ENCODE measurements around the gene RPL37. TPM values are rescaled to one million over a fixed set of nuclear protein-coding genes. Genes with fewer than 3 reads are reported as not detected.
"Not testable (repeated sequence)": the region's sequence is repeated elsewhere in the genome, so short reads cannot be mapped to it uniquely, and the experiment has no call there.

RPL37 gene
- total RNA-seq, 1 experiment from 2014 or later: 2,063 TPM

GRCh38 chr5:40828021-40828631 is 6.9 kb downstream of the RPL37 start:
- ChIA-PET POLR2A (interaction anchor here (1.2 to 2.9 kb wide), 2 partner anchors 31 to 229 kb away, joined by 3 to 12 read pairs; no protein-coding TSS in a partner anchor), CTCF (interaction anchor here (1.1 kb wide), 1 partner anchor 11 kb away, joined by 4 read pairs; no protein-coding TSS in a partner anchor)
- H3K36me3 Mint-ChIP-seq (ENCODE audit: insufficient read depth, unreplicated experiment): peaks cover 84% of the 10 kb centered on the region
- H3K27ac Mint-ChIP-seq (ENCODE audit: low read depth, unreplicated experiment): peak overlapping the region; percentile 49
- intact Hi-C loops (cut with micrococcal nuclease): no loop called here
- BruUV-seq (replicated peaks): no TSS peak
- H3K4me1 Mint-ChIP-seq (ENCODE audit: insufficient read depth, unreplicated experiment): peaks cover 24% of the 10 kb centered on the region
- no peak overlapping the region for H3K4me3 Mint-ChIP-seq (ENCODE audit: unreplicated experiment)
- H3K27me3 Mint-ChIP-seq (ENCODE audit: insufficient read depth, unreplicated experiment): no peaks in the 10 kb centered on the region
- no peak for TF ChIP-seq CTCF (IDR thresholded peaks at IDR 0.05; ENCODE audit: unreplicated experiment)
- no peaks in the 10 kb centered on the region for H3K9me3 Mint-ChIP-seq (ENCODE audit: unreplicated experiment)
- DNase-seq (ENCODE audit: unreplicated experiment): no peak

GRCh38 chr5:40827188-40827977 is 7.6 kb downstream of the RPL37 start:
- POLR2A ChIA-PET: interaction anchor here (0.9 to 2.9 kb wide), 6 partner anchors 14 to 228 kb away, joined by 3 to 12 read pairs (median 4); no protein-coding TSS in a partner anchor
- Mint-ChIP-seq H3K27ac (ENCODE audit: low read depth, unreplicated experiment) (peak overlapping the region; percentile 49), H3K36me3 (ENCODE audit: insufficient read depth, unreplicated experiment) (peaks cover 80% of the 10 kb centered on the region)

GRCh38 chr5:40826489-40827187 is 8.4 kb downstream of the RPL37 start:
- no peaks in the 10 kb centered on the region for H3K9me3 Mint-ChIP-seq (ENCODE audit: unreplicated experiment)
- intact Hi-C loops (cut with micrococcal nuclease): no loop called here
- no peak overlapping the region for H3K27ac Mint-ChIP-seq (ENCODE audit: low read depth, unreplicated experiment)
- DNase-seq (ENCODE audit: unreplicated experiment): no peak
- no peak for TF ChIP-seq CTCF (IDR thresholded peaks at IDR 0.05; ENCODE audit: unreplicated experiment)
- BruUV-seq (replicated peaks): no TSS peak
- peaks cover 75% of the 10 kb centered on the region for H3K36me3 Mint-ChIP-seq (ENCODE audit: insufficient read depth, unreplicated experiment)
- ChIA-PET CTCF (interaction anchor here (1.4 kb wide), 1 partner anchor 18 kb away, joined by 6 read pairs; no protein-coding TSS in a partner anchor), POLR2A (interaction anchor here (0.9 to 6.1 kb wide), 11 partner anchors 7 to 227 kb away, joined by 3 to 50 read pairs (median 4); partner anchors contain the start of genes PRKAA1 and RPL37)
- no peak overlapping the region for H3K4me3 Mint-ChIP-seq (ENCODE audit: unreplicated experiment)
- H3K27me3 Mint-ChIP-seq (ENCODE audit: insufficient read depth, unreplicated experiment): no peaks in the 10 kb centered on the region
- peaks cover 18% of the 10 kb centered on the region for H3K4me1 Mint-ChIP-seq (ENCODE audit: insufficient read depth, unreplicated experiment)

More at GRCh38 chr5:40827188-40827977, 7.6 kb downstream of the RPL37 start:
- intact Hi-C loops (cut with micrococcal nuclease): no loop called here
- CTCF ChIA-PET: interaction anchor here (1.1 to 1.4 kb wide), 2 partner anchors 11 to 19 kb away, joined by 4 to 6 read pairs; no protein-coding TSS in a partner anchor
- no peak for DNase-seq (ENCODE audit: unreplicated experiment)
- TSS peak; percentile 0 for BruUV-seq (replicated peaks)
- no peaks in the 10 kb centered on the region for H3K9me3 Mint-ChIP-seq (ENCODE audit: unreplicated experiment)
- no peak overlapping the region for H3K4me3 Mint-ChIP-seq (ENCODE audit: unreplicated experiment)
- peaks cover 24% of the 10 kb centered on the region for H3K4me1 Mint-ChIP-seq (ENCODE audit: insufficient read depth, unreplicated experiment)
- TF ChIP-seq CTCF (IDR thresholded peaks at IDR 0.05; ENCODE audit: unreplicated experiment): no peak
- no peaks in the 10 kb centered on the region for H3K27me3 Mint-ChIP-seq (ENCODE audit: insufficient read depth, unreplicated experiment)

- intact Hi-C loops (cut with micrococcal nuclease); DNase-seq (ENCODE audit: unreplicated experiment); H3K4me3 Mint-ChIP-seq (ENCODE audit: unreplicated experiment); H3K27ac Mint-ChIP-seq (ENCODE audit: low read depth, unreplicated experiment); H3K9me3 Mint-ChIP-seq (ENCODE audit: unreplicated experiment); BruUV-seq (replicated peaks); H3K27me3 Mint-ChIP-seq (ENCODE audit: insufficient read depth, unreplicated experiment); CTCF ChIA-PET: not testable (repeated sequence)
- POLR2A ChIA-PET: interaction anchor here (0.9 to 6.1 kb wide), 7 partner anchors 8 to 70 kb away, joined by 3 to 50 read pairs (median 4); partner anchors contain the start of genes PRKAA1, RPL37 and TTC33
- Mint-ChIP-seq H3K36me3 (ENCODE audit: insufficient read depth, unreplicated experiment) (peaks cover 64% of the 10 kb centered on the region), H3K4me1 (ENCODE audit: insufficient read depth, unreplicated experiment) (peaks cover 17% of the 10 kb centered on the region)
Observed at GRCh38 chr5:40825461-40826043, 9.5 kb downstream of the RPL37 start.
